PC-9 (cell line): ENCODE measurements around the gene AHRR. TPM values are rescaled to one million over a fixed set of nuclear protein-coding genes. Genes with fewer than 3 reads are reported as not detected.

ENCODE experiments used
- BruUV-seq: library from RNA; stranded (reverse); fragments of 400-500 nt; replicated peaks from 2 replicates; lab custom pipeline; 2021; lab: Mats Ljungman, UMichigan
- CTCF ChIA-PET: fragments of 300-600 bp; sonication (Branson Sonifier 250); formaldehyde crosslinking; loops from one replicate; lab custom pipeline; 2022; ENCODE audit warnings: antibody characterized with exemption; lab: Charles Lee
- POLR2A ChIA-PET: fragments of 300-600 bp; sonication (Branson Sonifier 250); formaldehyde crosslinking; loops from one replicate; lab custom pipeline; 2022; ENCODE audit warnings: antibody characterized with exemption; ENCODE audit not compliant: unreplicated experiment; lab: Charles Lee
- DNase-seq, 2 experiments: peaks; one replicate each; pipeline versions ENCODE4 v3.0.0 to v3.0.0-alpha.2; 2015 to 2022; ENCODE audit warnings: mixed read lengths in 1 of 2
- H2AFZ ChIP-seq: fragments of 200-600 bp; sonication (generic); 2 replicates; pipeline ENCODE4 v1.8.1; 2017; ENCODE audit warnings: antibody characterized with exemption
- H3F3A ChIP-seq: fragments of 200-600 bp; sonication (generic); 2 replicates; pipeline ENCODE4 v1.8.1; 2017; ENCODE audit warnings: antibody characterized with exemption, mild to moderate bottlenecking, low read depth; ENCODE audit not compliant: insufficient read depth
- H3K27ac ChIP-seq: fragments of 200-600 bp; sonication (generic); 2 replicates; pipeline ENCODE4 v1.6.1; 2016; ENCODE audit warnings: mixed run types
- H3K27me3 ChIP-seq: fragments of 200-600 bp; sonication (generic); 2 replicates; pipeline ENCODE4 v1.6.1; 2016; ENCODE audit warnings: low read depth, mixed run types; ENCODE audit not compliant: insufficient read depth
- H3K36me3 ChIP-seq: fragments of 200-600 bp; sonication (generic); 2 replicates; pipeline ENCODE4 v1.6.1; 2016; ENCODE audit warnings: low read depth, mixed run types
- H3K4me1 ChIP-seq: fragments of 200-600 bp; sonication (generic); replicated peaks from 2 replicates; pipeline ENCODE4 v1.6.1; 2016; ENCODE audit warnings: mixed run types; ENCODE audit not compliant: insufficient read depth
- H3K4me2 ChIP-seq: fragments of 200-600 bp; sonication (generic); 2 replicates; pipeline ENCODE4 v1.6.1; 2017; ENCODE audit warnings: mixed run types
- H3K4me3 ChIP-seq: fragments of 200-600 bp; sonication (generic); 2 replicates; pipeline ENCODE4 v1.6.1; 2016; ENCODE audit warnings: mixed run types
- H3K79me2 ChIP-seq: fragments of 200-600 bp; sonication (generic); 2 replicates; pipeline ENCODE4 v1.6.1; 2017; ENCODE audit warnings: low read depth, mixed run types
- H3K9me2 ChIP-seq: fragments of 200-600 bp; sonication (generic); 2 replicates; pipeline ENCODE4 v1.8.1; 2017; ENCODE audit warnings: mild to moderate bottlenecking; ENCODE audit not compliant: insufficient read depth
- H3K9me3 ChIP-seq: fragments of 200-600 bp; sonication (generic); 2 replicates; pipeline ENCODE4 v1.8.1; 2016; ENCODE audit warnings: low read depth; ENCODE audit not compliant: insufficient read depth
- H4K20me1 ChIP-seq: fragments of 200-600 bp; sonication (generic); 2 replicates; pipeline ENCODE4 v1.8.1; 2017; ENCODE audit not compliant: insufficient read depth
- EZH2 ChIP-seq: fragments of 200-600 bp; sonication (generic); IDR thresholded peaks from 2 replicates; pipeline ENCODE4 v1.8.0; 2017; ENCODE audit warnings: antibody characterized with exemption, low read depth
- intact Hi-C: fragments of 100-400 bp; cut with micrococcal nuclease; formaldehyde crosslinking; loops from one replicate; pipeline ENCODE4 v1.10.0; 2022; ENCODE audit not compliant: unreplicated experiment
- total RNA-seq: library from RNA; stranded (reverse); gene quantifications from 2 replicates; pipeline ENCODE4 v1.2.3, GENCODE V29; 2021
- TF ChIP-seq, protein P1 (sequence below): fragments of 200-600 bp; sonication (generic); conservative IDR thresholded peaks from 2 replicates; pipeline ENCODE4 v1.6.1; 2017; ENCODE audit warnings: mixed run types, antibody characterized with exemption, mild to moderate bottlenecking, moderate library complexity

AHRR gene
- total RNA-seq, 1 experiment from 2014 or later = 7.2 TPM

DNA sequence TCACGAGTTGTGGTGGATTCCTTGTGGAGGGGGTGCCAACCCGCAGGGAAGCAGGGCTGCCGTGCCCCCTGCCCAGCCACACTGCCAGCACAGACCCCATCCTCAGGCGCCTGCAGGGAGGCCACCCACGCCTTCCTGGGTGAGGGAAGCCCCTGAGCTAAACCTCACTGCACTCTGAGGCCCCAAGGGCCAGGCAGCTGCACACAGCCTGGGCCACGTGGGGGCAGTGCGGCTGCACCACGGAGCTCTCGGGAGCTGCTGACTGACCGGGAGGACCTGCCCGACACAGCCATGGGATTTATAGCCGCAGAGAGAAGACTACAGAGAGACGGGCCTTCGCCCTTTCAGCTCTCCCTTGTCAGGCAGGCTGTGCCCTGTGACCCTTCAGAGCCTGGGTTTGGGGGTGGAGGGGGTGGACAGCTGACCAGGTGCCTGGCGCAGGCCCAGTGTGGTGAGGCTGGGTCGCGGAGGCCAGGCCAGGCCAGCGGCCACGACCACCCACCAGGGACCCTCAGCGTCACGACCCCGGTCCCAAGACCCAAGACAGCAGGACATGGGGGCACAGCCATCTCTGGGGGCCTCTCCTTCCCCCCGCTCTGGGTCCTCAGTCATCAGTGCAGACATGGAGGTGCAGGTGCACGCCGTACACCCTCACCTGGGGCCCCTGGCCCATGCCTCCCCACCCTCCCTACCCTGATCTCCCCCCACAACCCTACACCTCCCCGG, 4.3 kb upstream of the AHRR start:
- Histone ChIP-seq H3K36me3 (0 out of 2 replicates have a peak, but pooled peaks cover 10% of the 10 kb centered on the region), H3K27ac (no peak overlapping the region), H3K79me2 (no peaks in the 10 kb centered on the region), H3K9me2 (no peaks in the 10 kb centered on the region), H3K27me3 (no peaks in the 10 kb centered on the region), H2AFZ (no peak overlapping the region), H3F3A (peaks cover 31% of the 10 kb centered on the region; the same call in 1 of the 2 replicates), H3K4me2 (no peak overlapping the region), H3K9me3 (no peaks in the 10 kb centered on the region), H3K4me1 (no peaks in the 10 kb centered on the region), H3K4me3 (no peak overlapping the region), H4K20me1 (peaks cover 68% of the 10 kb centered on the region)
- POLR2A ChIA-PET = interaction anchor here (0.5 to 0.7 kb wide), 3 partner anchors 37 to 108 kb away, joined by 3 to 10 read pairs (median 5); no protein-coding TSS in a partner anchor
- CTCF ChIA-PET = interaction anchor here (0.5 to 1.7 kb wide), 13 partner anchors 19 to 1009 kb away, joined by 3 to 11 read pairs (median 5); partner anchors contain the start of genes BRD9, PDCD6, TPPP and TRIP13
- DNase-seq = peak in 1 of 2 experiments; percentile 89
- no TSS peak for BruUV-seq
- intact Hi-C loops = loop anchor here (1.0 to 5.0 kb wide), 6 partner anchors 108 to 850 kb away; partner anchors contain the start of gene CEP72
- TF ChIP-seq EZH2 = no peak
- TF ChIP-seq, protein P1, sequence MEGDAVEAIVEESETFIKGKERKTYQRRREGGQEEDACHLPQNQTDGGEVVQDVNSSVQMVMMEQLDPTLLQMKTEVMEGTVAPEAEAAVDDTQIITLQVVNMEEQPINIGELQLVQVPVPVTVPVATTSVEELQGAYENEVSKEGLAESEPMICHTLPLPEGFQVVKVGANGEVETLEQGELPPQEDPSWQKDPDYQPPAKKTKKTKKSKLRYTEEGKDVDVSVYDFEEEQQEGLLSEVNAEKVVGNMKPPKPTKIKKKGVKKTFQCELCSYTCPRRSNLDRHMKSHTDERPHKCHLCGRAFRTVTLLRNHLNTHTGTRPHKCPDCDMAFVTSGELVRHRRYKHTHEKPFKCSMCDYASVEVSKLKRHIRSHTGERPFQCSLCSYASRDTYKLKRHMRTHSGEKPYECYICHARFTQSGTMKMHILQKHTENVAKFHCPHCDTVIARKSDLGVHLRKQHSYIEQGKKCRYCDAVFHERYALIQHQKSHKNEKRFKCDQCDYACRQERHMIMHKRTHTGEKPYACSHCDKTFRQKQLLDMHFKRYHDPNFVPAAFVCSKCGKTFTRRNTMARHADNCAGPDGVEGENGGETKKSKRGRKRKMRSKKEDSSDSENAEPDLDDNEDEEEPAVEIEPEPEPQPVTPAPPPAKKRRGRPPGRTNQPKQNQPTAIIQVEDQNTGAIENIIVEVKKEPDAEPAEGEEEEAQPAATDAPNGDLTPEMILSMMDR = peak; percentile 69

DNA sequence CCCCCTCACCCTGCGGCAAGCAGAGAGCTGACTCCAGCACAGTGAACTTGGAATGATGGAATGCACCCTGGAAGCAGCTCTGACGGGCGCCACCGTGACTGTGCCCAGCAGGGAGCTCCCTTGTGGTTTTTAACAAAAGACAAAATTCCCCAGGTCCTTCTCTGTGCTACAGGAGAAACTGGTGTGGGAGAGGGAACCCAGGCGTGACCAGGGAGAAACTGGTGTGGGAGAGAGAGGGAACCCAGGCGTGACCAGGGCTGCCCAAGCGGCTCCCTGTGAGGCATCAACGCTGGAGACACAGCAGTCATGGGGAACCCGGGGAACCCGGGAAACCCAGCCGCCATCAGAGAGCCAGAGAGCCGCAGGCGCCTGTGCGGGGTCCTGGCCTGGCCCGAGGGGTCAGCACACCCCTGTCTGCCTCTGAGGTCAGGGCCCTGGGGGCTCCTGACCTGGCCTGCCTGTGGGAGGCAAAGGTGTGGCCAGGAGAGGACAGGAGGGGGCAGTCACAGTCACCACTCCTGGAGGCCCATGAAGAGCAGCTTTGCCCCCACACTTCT, 3.1 kb upstream of the AHRR start:
- Histone ChIP-seq H3K9me3 (no peaks in the 10 kb centered on the region), H4K20me1 (peaks cover 60% of the 10 kb centered on the region), H2AFZ (no peak overlapping the region), H3K9me2 (no peaks in the 10 kb centered on the region), H3F3A (peaks cover 38% of the 10 kb centered on the region; the same call in 1 of the 2 replicates), H3K27me3 (no peaks in the 10 kb centered on the region), H3K79me2 (no peaks in the 10 kb centered on the region), H3K4me2 (no peak overlapping the region), H3K36me3 (no peaks in the 10 kb centered on the region), H3K4me1 (no peaks in the 10 kb centered on the region), H3K27ac (no peak overlapping the region), H3K4me3 (no peak overlapping the region)
- POLR2A ChIA-PET = no interaction called here
- no TSS peak for BruUV-seq
- DNase-seq = peak; percentile 56 to 71
- TF ChIP-seq, protein P1 = peak; percentile 31; the same call in 1 of the 2 replicates
- TF ChIP-seq EZH2 = no peak
- CTCF ChIA-PET = interaction anchor here (0.5 to 1.0 kb wide), 8 partner anchors 16 to 812 kb away, joined by 3 to 9 read pairs (median 4); no protein-coding TSS in a partner anchor
- intact Hi-C loops = loop anchor here (1.0 to 5.0 kb wide), 4 partner anchors 294 to 849 kb away; partner anchors contain the start of gene CEP72

DNA sequence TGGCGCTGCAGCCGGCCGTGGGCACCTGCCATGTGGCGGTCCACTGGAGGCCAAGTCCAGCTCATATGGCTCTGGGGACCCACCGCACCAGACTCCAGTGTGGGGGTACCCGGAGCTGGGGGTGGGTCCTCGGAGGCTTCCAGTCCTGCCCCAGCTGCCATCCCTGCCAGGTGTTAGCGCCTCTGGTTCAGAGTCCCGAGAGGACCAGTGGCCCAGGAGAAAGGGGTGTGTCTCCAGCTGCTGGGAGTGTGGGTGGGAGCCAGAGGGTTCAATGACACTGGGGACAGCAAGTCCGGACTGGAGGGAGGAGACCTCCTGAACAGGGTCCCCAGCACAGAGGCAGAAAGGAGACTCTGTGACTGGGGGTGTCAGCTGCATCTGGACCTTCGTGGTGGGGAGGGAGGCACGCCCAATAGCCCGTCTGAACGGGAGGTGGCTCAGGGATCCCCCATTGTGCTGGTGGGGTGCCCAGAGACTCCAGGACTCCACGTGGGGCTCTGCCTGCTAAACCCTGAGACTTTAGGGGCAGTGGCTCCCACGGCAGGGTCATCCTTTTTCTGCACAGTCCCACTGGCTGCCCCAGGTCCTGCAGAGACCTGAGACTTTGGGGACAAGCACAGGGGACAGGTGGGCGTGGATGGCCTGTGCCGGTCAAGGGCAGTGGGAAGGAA, 2.4 kb upstream of the AHRR start:
- Histone ChIP-seq H3K27ac (no peak overlapping the region), H3K27me3 (no peaks in the 10 kb centered on the region), H3F3A (peaks cover 34% of the 10 kb centered on the region; the same call in 1 of the 2 replicates), H3K9me2 (no peaks in the 10 kb centered on the region), H2AFZ (no peak overlapping the region), H3K9me3 (no peaks in the 10 kb centered on the region), H3K36me3 (no peaks in the 10 kb centered on the region), H3K79me2 (no peaks in the 10 kb centered on the region), H4K20me1 (peaks cover 54% of the 10 kb centered on the region), H3K4me1 (no peaks in the 10 kb centered on the region), H3K4me3 (no peak overlapping the region), H3K4me2 (no peak overlapping the region)
- POLR2A ChIA-PET = no interaction called here
- CTCF ChIA-PET = interaction anchor here (0.5 to 1.0 kb wide), 3 partner anchors 17 to 811 kb away, joined by 3 to 9 read pairs (median 4); no protein-coding TSS in a partner anchor
- intact Hi-C loops = loop anchor here (1.0 to 5.0 kb wide), 4 partner anchors 293 to 848 kb away; partner anchors contain the start of gene CEP72
- TSS peak; percentile 6 for BruUV-seq
- no peak for DNase-seq
- TF ChIP-seq EZH2 = no peak
- TF ChIP-seq, protein P1 = no peak
